ENCODE data around the gene DKK3.

GRCh38 chr11:12003815-12004214 is 4.6 kb downstream of the DKK3 start:
- TF ChIP-seq CTCF (IDR thresholded peaks at IDR 0.05; ENCODE audit: low read depth, low read length, missing input control) (no peak), FOXA1 (IDR thresholded peaks at IDR 0.05) (no peak), MAX (IDR thresholded peaks at IDR 0.05) (no peak), SP1 (IDR thresholded peaks at IDR 0.05) (no peak), ATF3 (IDR thresholded peaks at IDR 0.05) (no peak), EGR1 (IDR thresholded peaks at IDR 0.05; ENCODE audit: low read depth in 2 of 2) (no peak), TAF1 (conservative IDR thresholded peaks at IDR 0.05) (no peak), NR2F2 (IDR thresholded peaks at IDR 0.05) (no peak)
